Cardiac fibroblast (primary cell): ENCODE results near the gene GULP1.

Experiments
- DNase-seq, 2 donors: peaks; one replicate each; pipeline versions ENCODE4 v3.0.0 to v3.0.0-alpha.2; 2010; ENCODE audit warnings: low read depth in 2 of 2
- H3K4me3 ChIP-seq, 2 donors: replicated peaks in 1 of 2; 1 replicate in 1 of 2; 2 replicates in 1 of 2; pipeline ENCODE4 v1.5.1; 2011; ENCODE audit warnings: low read depth in 2 of 2, low read length in 2 of 2, mild to moderate bottlenecking in 2 of 2, moderate library complexity in 1 of 2
- TF ChIP-seq, protein P1 (sequence below): IDR thresholded peaks from one replicate; pipeline ENCODE4 v1.5.1; 2011; ENCODE audit warnings: low read depth, mild to moderate bottlenecking, low read length, inconsistent platforms

Gene GULP1

GRCh38 chr2:188364033-188364630 lies 72.5 kb downstream of the GULP1 start:
- no peak for DNase-seq
- TF ChIP-seq, protein P1, sequence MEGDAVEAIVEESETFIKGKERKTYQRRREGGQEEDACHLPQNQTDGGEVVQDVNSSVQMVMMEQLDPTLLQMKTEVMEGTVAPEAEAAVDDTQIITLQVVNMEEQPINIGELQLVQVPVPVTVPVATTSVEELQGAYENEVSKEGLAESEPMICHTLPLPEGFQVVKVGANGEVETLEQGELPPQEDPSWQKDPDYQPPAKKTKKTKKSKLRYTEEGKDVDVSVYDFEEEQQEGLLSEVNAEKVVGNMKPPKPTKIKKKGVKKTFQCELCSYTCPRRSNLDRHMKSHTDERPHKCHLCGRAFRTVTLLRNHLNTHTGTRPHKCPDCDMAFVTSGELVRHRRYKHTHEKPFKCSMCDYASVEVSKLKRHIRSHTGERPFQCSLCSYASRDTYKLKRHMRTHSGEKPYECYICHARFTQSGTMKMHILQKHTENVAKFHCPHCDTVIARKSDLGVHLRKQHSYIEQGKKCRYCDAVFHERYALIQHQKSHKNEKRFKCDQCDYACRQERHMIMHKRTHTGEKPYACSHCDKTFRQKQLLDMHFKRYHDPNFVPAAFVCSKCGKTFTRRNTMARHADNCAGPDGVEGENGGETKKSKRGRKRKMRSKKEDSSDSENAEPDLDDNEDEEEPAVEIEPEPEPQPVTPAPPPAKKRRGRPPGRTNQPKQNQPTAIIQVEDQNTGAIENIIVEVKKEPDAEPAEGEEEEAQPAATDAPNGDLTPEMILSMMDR = no peak

GRCh38 chr2:188365058-188365641 lies 73.5 kb downstream of the GULP1 start:
- H3K4me3 ChIP-seq = no peak overlapping the region
- no peak for DNase-seq
- TF ChIP-seq, protein P1 = no peak

More at GRCh38 chr2:188364033-188364630, 72.5 kb downstream of the GULP1 start:
- H3K4me3 ChIP-seq = no peak overlapping the region

GRCh38 chr2:188367164-188367563 lies 75.5 kb downstream of the GULP1 start:
- no peak for DNase-seq
- TF ChIP-seq, protein P1 = no peak
- no peak overlapping the region for H3K4me3 ChIP-seq

DNA sequence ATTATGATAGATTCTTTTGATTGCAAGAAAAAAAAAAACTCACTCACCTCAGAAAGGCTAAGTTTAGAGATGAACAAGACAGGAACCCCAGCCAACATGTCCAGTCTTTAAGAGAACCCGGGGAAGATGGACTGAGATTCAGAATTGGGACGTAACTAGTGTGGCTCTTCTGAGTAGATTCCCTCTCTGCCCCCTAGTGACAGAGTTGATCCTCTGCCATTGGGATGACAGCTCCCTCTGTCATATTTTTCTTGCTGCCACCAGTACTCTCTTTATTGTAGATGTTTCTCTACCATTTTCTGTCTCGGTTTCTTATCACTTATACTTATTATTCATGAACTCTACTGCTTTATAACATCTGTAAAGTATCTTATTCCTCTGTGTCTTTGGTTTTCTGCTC lies 77.7 kb downstream of the GULP1 start:
- no peak overlapping the region for H3K4me3 ChIP-seq
- TF ChIP-seq, protein P1 = peak; percentile 80
- peak; percentile 70 to 84 for DNase-seq

DNA sequence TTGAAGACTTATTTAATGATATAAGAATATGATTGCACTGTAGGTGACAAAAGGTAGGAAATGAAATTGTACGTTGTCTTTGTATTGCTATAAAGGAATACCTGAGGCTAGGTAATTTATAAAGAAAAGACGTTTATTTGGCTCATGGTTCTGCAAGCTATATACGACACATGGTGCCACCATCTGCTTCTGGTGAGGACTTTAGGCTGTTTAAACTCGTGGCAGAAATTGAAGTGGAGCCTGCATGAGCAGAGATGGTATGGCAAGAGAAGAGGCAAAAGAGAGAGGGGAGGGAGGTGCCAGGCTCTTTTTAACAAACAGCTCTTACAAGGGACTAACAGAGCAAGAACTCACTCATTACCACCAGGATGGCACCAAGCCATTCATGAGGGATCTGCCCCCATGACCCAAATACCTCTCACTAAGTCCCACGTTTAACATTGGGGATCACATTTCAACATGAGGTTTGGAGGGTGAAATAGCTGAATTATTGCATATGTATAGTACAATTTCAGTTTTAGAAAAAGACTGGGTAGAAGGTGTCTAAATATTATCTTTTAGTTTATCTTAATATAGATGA lies 86.8 kb downstream of the GULP1 start:
- TF ChIP-seq, protein P1 = no peak
- DNase-seq = no peak
- no peak overlapping the region for H3K4me3 ChIP-seq

DNA sequence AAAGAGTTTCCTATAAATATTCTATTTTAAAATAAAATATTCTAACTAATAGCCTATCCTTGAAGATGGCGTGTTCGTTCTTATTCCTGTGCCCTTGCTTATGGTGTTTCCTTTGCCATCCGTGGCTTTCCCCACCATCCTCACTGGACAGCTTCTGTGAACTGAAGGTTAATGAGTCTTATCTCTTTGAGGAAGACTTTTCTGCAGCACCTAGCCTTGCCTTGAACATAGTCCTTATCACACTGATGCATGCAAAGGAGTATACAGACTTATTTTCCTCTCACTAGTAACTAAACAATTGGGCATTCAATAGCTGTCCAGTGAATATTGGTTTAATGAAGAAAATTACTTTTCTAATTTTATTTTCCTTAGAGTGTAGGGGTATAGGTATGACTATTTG lies 88.1 kb downstream of the GULP1 start:
- H3K4me3 ChIP-seq = no peak overlapping the region
- TF ChIP-seq, protein P1 = no peak
- no peak for DNase-seq
